ENCODE results near the gene EFCAB9. TPM values are rescaled to one million over a fixed set of nuclear protein-coding genes. Genes with fewer than 3 reads are reported as not detected.

Gene EFCAB9
- total and polyA plus RNA-seq, 2 of the 8 experiments (the other 6 are each of a cell fraction or from before 2014, with no cell fraction given) = not detected

- no peak for TF ChIP-seq HDAC2 (IDR thresholded peaks at IDR 0.05; ENCODE audit: borderline replicate concordance in 1 of 2, low read depth in 2 of 2, low read length in 2 of 2)
- no peak for TF ChIP-seq ZNF274 (IDR thresholded peaks at IDR 0.05; ENCODE audit: borderline replicate concordance, extremely low read depth, low read length)
- no peak for TF ChIP-seq RFX5 (IDR thresholded peaks at IDR 0.05; ENCODE audit: borderline replicate concordance, low read depth, low read length)
These were observed 31.0 kb upstream of the EFCAB9 start (continued) for GRCh38 chr5:172162987-172163343.

Measured in H1 (cell line).